ENCODE results near the gene FAM149A. TPM values are rescaled to one million over a fixed set of nuclear protein-coding genes. Genes with fewer than 3 reads are reported as not detected.

FAM149A gene
- total and polyA plus RNA-seq, 2 donors (not counting 1 experiment from before 2014, with no cell fraction given), result 0.12 TPM; not detected in 1

DNA sequence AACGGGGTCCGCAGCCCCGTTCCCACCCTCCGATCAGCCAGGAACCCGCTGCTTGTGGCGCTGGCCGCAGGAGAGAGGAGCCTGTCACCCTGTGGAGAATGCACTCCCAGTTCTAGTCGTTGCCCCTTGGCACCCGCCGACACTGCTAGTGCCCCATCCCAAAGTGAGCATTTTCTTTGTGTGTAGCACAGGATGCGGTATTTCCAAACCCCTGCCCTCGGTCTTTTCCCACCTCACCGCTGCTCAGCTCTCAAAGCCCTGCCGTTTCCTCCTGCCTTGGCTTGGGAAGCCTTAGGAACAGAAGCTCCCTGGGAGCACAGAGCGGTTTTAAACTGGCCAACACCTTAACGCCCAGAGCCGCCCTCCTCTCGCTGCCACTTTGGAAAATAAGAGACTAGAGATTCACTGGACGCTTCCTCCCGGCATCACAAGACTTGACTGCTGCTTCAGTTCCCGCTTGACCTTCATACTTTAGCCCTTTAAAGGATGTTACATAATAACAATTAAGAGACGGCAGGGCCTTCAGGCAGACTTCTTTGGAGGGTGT, 87.6 kb downstream of the FAM149A start:
- Histone ChIP-seq H2AFZ (ENCODE audit: insufficient read depth, low read depth, low read length, poor library complexity, severe bottlenecking) (peak overlapping the region; percentile 94), H4K20me1 (ENCODE audit: control insufficient read depth, insufficient read depth, low read length, poor library complexity, severe bottlenecking) (no peaks in the 10 kb centered on the region), H3K9me3 (ENCODE audit: control extremely low read depth in 1 of 3, control insufficient read depth in 2 of 3, insufficient read depth in 1 of 3, low read length in 2 of 3) (no peaks in the 10 kb centered on the region), H3K4me3 (ENCODE audit: control extremely low read depth in 1 of 5, extremely low read depth in 1 of 5, insufficient read depth in 1 of 5, low read depth in 2 of 5, low read length in 4 of 5) (peak overlapping the region; percentile 66 to 95 (median 90)), H3K79me2 (ENCODE audit: control insufficient read depth, insufficient read depth, low read length) (no peaks in the 10 kb centered on the region), H3K27ac (ENCODE audit: low read length in 2 of 2) (peak overlapping the region; percentile 71 to 89), H3K4me1 (ENCODE audit: control insufficient read depth in 2 of 2, insufficient read depth in 2 of 2, low read length in 2 of 2) (peaks cover 17 to 21% of the 10 kb centered on the region in 2 donors), H3K4me2 (replicated peaks; ENCODE audit: low read depth, low read length, poor library complexity, severe bottlenecking) (peak overlapping the region; percentile 94), H3K27me3 (replicated peaks in 1 of 4; ENCODE audit: control extremely low read depth in 1 of 4, control insufficient read depth in 3 of 4, insufficient read depth in 4 of 4, low read length in 3 of 4) (no peaks in the 10 kb centered on the region), H3K9ac (ENCODE audit: low read length) (peak overlapping the region; percentile 92), H3K36me3 (replicated peaks in 1 of 2; ENCODE audit: control extremely low read depth in 1 of 2, control insufficient read depth in 1 of 2, extremely low read depth in 1 of 2, insufficient read depth in 2 of 2, low read length in 1 of 2) (no peaks in the 10 kb centered on the region)
- CTCF ChIA-PET, result interaction anchor here (1.3 to 2.7 kb wide), 3 partner anchors 10 to 395 kb away, joined by 3 to 11 read pairs (median 7); no protein-coding TSS in a partner anchor
- ATAC-seq (ENCODE audit: low read depth) (no peak), DNase-seq (no peak)
- POLR2A ChIA-PET, result no interaction called here
- peaks cover 27% of the 10 kb centered on the region for H3K4me1 Mint-ChIP-seq
- 1% methylated on average over 15 of the region's 22 CpGs for WGBS (ENCODE audit: insufficient coverage)
- no peaks in the 10 kb centered on the region for H3K27me3 Mint-ChIP-seq
- intact Hi-C loops (cut with micrococcal nuclease), result loop anchor here (5.0 to 10.0 kb wide), 4 partner anchors 127 to 1655 kb away; partner anchors contain the start of genes ANKRD37, LRP2BP and TLR3
- H3K9me3 Mint-ChIP-seq (ENCODE audit: insufficient read depth), result no peaks in the 10 kb centered on the region
- TF ChIP-seq, protein P1, sequence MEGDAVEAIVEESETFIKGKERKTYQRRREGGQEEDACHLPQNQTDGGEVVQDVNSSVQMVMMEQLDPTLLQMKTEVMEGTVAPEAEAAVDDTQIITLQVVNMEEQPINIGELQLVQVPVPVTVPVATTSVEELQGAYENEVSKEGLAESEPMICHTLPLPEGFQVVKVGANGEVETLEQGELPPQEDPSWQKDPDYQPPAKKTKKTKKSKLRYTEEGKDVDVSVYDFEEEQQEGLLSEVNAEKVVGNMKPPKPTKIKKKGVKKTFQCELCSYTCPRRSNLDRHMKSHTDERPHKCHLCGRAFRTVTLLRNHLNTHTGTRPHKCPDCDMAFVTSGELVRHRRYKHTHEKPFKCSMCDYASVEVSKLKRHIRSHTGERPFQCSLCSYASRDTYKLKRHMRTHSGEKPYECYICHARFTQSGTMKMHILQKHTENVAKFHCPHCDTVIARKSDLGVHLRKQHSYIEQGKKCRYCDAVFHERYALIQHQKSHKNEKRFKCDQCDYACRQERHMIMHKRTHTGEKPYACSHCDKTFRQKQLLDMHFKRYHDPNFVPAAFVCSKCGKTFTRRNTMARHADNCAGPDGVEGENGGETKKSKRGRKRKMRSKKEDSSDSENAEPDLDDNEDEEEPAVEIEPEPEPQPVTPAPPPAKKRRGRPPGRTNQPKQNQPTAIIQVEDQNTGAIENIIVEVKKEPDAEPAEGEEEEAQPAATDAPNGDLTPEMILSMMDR (IDR thresholded peaks at IDR 0.05), result no peak
- no peak for TF ChIP-seq EZH2 (IDR thresholded peaks at IDR 0.05; ENCODE audit: borderline replicate concordance, insufficient read depth, low read depth, low read length, poor library complexity, severe bottlenecking)
- H3K27ac Mint-ChIP-seq, result peak overlapping the region; percentile 95
- peak overlapping the region; percentile 94 for H3K4me3 Mint-ChIP-seq

DNA sequence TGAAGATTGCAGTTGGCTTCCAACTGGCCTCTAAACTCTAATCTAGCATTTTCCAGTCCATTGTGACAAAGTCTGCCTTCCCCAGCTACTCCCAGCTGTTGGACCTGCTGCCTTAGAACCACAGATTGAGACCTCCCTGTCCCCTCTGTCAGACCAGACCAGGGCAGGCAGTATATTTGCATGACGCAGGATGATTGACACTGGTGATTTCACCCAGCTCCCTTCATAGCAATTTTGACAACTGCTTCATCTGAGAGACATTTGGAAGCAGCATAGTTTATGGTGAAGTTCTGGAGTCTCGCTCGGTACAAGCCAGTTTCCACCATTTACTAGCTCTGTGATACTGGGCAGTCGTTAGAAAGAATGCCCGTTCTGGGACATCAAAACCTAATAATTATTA, 89.3 kb downstream of the FAM149A start:
- no peaks in the 10 kb centered on the region for H3K27me3 Mint-ChIP-seq
- ChIA-PET CTCF (no interaction called here), POLR2A (interaction anchor here (0.9 kb wide), 1 partner anchor 90 kb away, joined by 3 read pairs; no protein-coding TSS in a partner anchor)
- TF ChIP-seq, protein P1 (IDR thresholded peaks at IDR 0.05), result no peak
- no peak for TF ChIP-seq EZH2 (IDR thresholded peaks at IDR 0.05; ENCODE audit: borderline replicate concordance, insufficient read depth, low read depth, low read length, poor library complexity, severe bottlenecking)
- H3K27ac Mint-ChIP-seq, result no peak overlapping the region
- no peak overlapping the region for H3K4me3 ChIP-seq (ENCODE audit: control extremely low read depth in 1 of 5, extremely low read depth in 1 of 5, insufficient read depth in 1 of 5, low read depth in 2 of 5, low read length in 4 of 5)
- H3K9me3 ChIP-seq (ENCODE audit: control extremely low read depth in 1 of 3, control insufficient read depth in 2 of 3, insufficient read depth in 1 of 3, low read length in 2 of 3), result no peaks in the 10 kb centered on the region
- H3K27me3 ChIP-seq (replicated peaks in 1 of 4; ENCODE audit: control extremely low read depth in 1 of 4, control insufficient read depth in 3 of 4, insufficient read depth in 4 of 4, low read length in 3 of 4), result no peaks in the 10 kb centered on the region
- no peak overlapping the region for H2AFZ ChIP-seq (ENCODE audit: insufficient read depth, low read depth, low read length, poor library complexity, severe bottlenecking)
- DNase-seq, result no peak
- H3K36me3 ChIP-seq (replicated peaks in 1 of 2; ENCODE audit: control extremely low read depth in 1 of 2, control insufficient read depth in 1 of 2, extremely low read depth in 1 of 2, insufficient read depth in 2 of 2, low read length in 1 of 2), result no peaks in the 10 kb centered on the region
- H3K4me1 ChIP-seq (ENCODE audit: control insufficient read depth in 2 of 2, insufficient read depth in 2 of 2, low read length in 2 of 2), result peaks cover 17 to 21% of the 10 kb centered on the region in 2 donors
- no peak overlapping the region for H3K27ac ChIP-seq (ENCODE audit: low read length in 2 of 2)
- no peak overlapping the region for H3K4me3 Mint-ChIP-seq
- no peak for ATAC-seq (ENCODE audit: low read depth)
- H3K9ac ChIP-seq (ENCODE audit: low read length), result no peak overlapping the region
- no peak overlapping the region for H3K4me2 ChIP-seq (replicated peaks; ENCODE audit: low read depth, low read length, poor library complexity, severe bottlenecking)
- H4K20me1 ChIP-seq (ENCODE audit: control insufficient read depth, insufficient read depth, low read length, poor library complexity, severe bottlenecking), result no peaks in the 10 kb centered on the region
- no peaks in the 10 kb centered on the region for H3K79me2 ChIP-seq (ENCODE audit: control insufficient read depth, insufficient read depth, low read length)
- no CpG with 5 or more reads among the region's 5 CpGs for WGBS (ENCODE audit: insufficient coverage)
- peaks cover 27% of the 10 kb centered on the region for H3K4me1 Mint-ChIP-seq
- H3K9me3 Mint-ChIP-seq (ENCODE audit: insufficient read depth), result no peaks in the 10 kb centered on the region
- intact Hi-C loops (cut with micrococcal nuclease), result loop anchor here (5.0 to 10.0 kb wide), 4 partner anchors 129 to 1657 kb away; partner anchors contain the start of genes ANKRD37, LRP2BP and TLR3

Data from B cell (primary cell).